Islet of Langerhans (tissue), 1 donor: ENCODE data around the gene SIAH3.

Experiments used
- FAIRE-seq: peaks from one replicate; lab custom pipeline; 2011; peaks lifted over from hg19 to GRCh38; lab: Jason Lieb, UNC

Gene SIAH3

DNA sequence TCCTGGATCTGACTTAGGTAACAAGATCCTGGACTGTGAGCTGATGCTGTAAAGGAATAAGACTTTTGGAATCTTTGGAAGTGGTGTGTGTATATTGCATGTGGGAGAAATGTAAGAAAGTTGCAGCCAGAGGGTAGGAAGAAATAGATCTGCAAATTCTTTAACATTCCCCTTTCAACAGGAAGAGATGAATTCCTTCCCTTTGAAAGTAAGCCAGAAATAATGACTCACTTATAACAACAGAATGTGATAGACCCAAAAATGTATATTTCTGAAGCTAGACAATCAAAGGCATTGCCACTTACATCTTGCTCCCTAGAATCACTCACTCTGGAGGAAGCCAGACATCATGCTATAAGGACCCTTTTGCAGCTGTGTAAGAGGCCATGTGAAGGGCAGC lies 9.8 kb upstream of the SIAH3 start:
- no peak for FAIRE-seq

DNA sequence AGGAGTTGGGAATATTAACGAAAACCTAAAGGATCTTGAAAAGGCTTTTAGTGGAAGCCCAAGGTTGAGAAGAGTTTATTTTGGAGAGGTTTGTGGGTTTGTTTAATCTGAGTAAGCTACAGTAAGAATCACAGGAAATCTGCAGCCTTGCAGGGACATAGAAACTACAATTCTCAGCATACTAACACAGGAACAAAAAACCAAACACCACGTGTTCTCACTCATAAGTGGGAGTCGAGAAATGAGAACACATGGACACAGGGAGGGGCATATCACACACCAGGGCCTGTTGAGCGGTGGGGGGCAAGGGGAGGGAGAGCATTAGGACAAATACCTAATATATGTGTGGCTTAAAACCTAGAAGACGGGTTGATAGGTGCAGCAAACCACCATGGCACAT lies 8.7 kb upstream of the SIAH3 start:
- FAIRE-seq, result no peak

DNA sequence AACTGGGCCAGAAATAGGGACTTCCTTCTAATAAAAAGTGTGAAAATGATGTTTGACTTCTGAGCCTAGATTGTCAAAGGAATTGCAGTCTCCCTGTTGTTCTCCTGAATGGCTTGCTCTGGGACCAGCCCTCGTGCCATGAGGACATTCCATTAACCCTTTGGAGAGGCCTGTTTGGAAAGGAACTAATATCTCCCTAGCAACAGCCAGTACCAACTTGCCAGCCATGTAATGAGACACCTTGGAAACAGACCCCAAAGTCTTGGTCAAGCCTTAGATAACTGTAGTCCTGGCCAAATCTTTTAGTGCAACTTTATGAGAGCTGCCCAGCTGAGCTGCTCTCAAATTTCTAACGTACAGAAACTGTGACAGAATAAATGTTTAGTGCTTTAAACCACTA lies 8.2 kb upstream of the SIAH3 start:
- no peak for FAIRE-seq

DNA sequence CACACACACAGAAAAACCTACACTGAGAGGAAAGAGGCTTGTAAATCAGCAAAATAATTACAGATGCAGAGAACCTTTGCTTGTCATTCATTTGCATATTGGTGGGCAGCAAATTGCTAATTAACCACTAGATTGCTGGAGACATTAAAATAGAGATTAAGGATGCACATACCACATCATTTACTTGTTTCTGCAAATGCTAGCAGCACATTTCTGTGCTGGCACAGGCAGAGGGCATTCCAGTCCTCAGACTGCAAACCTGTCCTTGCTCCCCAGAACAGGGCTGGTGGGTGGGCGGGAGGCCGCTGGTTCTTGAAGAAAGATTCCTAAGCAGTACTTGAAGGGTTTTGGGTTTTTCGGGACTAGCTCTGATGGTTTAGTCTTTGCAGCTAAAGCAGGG lies 941 bp upstream of the SIAH3 start:
- no peak for FAIRE-seq

DNA sequence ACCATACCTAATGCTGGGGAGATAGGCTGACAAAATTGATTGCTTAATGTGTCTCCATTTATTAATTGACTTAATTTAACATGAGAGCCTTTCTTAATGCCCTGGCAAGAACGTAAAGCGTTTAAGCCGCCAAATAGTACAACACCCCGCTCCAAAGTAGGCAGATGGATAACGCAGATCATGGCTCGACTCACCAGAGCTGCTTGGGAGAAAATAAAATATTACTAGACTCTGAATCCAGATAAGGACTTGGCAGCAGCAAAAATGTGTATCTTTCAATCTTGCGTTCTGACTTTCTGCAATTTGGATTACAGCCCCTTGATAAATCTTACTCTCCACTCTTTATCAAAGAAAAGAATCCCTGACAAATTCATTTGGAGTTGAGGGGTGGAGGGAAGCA lies 403 bp upstream of the SIAH3 start:
- FAIRE-seq, result no peak

DNA sequence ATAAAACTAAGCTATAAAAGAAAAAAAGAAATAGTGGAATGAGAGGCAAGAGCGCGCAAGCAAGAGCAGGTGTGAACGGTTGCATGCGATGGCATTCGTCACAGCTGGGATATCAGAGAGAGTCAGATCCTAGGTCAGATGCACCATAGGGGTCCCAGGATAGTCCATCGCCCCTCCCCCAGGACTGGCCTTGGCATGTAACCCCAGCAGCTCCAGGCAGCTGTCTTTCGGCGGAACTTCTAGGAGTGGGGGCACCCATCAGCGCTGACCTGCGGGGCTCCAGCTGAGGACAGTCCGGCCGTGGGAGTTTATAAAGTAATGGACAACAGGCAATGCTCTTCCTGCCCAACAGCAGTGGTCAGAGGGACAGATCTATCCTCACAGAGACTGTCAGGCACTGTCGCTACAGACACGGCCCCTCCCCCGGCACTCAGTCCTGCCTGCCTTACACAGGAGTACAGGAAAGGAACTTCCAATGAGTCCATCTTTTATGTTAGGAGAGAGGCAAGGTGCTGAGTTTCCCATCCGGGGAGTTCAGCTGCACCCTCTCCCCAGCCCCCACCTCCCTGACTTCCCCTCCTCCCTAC lies 1.4 kb downstream of the SIAH3 start:
- FAIRE-seq, result no peak

DNA sequence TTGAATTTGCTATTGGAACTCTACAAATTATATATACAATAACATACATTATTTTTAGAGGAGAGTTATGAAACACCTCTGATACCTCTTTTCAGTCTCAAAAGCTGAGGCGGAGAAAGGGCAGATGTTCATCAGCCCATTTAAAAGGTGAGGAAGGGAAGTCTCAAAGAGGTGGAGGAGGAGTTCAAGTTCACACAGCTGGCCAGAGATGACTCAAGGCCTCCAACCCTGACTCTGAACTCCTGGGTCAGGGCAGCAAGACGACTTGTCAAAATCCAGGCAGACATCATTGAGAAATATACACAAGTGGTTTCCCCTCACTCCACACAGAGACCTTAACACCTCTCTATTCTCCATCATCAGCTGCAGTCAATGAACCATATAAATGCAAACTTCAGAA lies 2.1 kb downstream of the SIAH3 start:
- no peak for FAIRE-seq

DNA sequence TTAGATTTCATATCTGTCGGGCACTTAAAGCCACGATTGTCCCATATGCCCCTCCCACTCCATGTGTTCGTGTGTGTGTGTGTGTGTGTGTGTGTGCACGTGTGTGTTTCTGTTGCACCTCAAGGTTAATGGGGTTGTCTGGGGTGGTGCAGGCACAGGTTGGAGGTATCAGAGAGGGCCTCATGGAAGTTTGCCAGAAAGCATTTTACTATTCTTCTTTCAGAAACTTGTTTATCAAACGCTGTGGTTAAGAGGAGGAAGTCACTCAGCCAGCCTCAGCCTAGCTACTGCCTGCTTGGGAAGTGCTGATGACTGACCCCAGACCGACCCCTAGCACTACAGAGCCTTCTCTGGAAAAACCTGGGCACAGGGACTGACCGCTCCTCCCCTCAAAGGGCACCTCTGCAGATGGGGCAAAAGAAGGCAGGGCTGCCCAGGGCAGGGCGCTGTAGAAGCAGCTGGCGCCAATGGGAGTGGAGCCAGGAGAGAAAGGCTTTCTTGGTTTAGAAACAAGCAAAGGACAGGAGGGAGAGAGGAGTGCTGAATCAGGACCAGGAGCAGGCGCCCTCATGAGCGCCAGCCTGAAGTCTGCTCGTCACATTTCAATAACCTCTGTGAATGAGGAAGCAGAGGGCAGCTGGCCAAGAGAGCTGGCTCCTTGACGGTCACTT lies 3.9 kb downstream of the SIAH3 start:
- no peak for FAIRE-seq

DNA sequence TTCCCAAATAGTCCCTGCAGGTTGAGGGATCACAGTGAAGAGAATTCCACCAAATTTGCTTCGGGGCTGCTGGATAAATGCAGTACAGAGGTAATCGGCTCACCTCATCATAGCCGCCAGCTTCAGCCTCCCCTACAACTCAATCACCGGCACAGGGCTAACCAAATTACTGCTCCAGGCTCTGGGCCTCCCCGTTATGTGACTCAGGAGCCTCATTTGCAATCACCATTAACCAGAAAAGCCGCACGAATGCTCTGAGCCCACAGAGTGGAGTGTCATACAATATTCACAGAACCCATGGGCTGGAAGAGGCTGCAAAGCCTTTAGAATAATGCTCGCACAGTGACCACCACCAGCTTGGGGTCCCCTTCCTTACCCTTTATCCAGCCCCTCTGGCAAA lies 4.9 kb downstream of the SIAH3 start:
- no peak for FAIRE-seq

DNA sequence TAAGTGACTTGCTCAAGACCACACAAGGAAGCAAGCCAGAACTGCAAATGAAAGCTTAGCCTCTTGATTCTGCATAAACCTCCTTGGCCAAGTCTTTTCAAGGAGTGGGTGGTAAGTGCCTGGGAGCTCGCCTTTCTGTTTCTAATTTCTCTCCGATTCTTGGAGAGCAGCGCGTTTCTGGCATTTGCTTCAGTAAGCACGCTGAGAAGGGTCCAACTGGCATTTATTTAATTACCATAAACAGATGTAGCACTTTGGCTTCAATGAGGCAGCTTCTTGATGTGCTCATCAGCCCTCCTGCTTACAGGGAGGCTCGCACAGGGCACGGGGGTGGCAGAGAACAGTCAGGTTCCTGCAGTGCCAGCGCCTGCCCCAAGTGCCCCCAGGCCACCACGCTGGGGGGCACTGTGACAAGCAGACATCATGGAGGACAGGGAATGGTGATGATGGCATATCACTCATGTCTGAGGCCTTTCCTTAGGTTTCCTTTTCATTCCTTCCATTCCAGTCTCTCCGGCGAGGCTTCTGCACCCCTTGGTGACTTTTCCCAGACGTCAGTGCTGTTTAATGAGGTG lies 13.3 kb downstream of the SIAH3 start:
- no peak for FAIRE-seq

DNA sequence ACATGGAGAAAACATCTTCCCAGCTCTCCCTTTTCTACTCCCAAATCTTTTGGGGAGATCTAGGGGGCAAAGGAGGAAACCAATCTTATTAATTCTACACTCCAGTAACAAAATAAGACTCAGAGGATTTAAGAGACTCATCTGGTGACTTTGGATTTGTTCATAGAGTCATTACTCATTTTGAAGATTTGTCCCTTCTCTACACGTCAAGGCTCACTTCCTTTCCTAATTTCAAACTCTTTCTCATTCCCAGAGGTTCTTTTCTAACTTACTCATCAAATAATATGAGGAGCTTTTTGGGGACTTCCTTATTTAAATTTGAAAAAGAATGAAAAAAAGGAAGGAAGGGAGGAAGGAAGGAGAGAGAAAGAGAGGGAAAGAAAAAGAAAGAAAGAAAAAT lies 14.4 kb downstream of the SIAH3 start:
- FAIRE-seq, result no peak

DNA sequence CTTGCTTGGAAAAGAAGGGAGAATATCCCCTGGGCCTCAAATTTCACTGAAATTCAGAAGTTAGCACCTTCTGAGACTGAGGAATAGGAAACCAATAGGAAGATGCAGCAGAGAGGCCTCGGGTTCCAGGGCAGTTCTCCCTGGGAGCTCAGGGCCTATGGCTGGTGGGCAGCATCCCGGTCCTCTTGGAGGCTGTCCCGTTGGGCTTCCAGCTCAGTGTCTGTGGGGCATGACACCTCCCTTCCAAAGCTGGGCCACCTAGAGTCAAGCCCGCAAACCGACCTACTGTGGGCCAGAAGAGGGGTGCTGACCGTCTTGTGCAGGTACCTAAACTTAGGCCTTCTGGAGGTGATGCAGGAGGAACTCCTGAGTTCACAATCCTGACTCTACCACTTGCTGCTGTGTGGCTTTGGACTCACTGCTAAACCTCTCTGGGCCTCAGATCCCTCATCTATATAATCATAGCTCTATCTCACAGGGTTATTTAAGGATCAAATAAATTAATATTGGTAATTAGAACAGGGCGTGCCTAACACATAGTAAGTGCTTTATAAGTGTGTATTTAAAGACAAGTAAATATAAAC lies 17.1 kb downstream of the SIAH3 start:
- FAIRE-seq, result no peak

DNA sequence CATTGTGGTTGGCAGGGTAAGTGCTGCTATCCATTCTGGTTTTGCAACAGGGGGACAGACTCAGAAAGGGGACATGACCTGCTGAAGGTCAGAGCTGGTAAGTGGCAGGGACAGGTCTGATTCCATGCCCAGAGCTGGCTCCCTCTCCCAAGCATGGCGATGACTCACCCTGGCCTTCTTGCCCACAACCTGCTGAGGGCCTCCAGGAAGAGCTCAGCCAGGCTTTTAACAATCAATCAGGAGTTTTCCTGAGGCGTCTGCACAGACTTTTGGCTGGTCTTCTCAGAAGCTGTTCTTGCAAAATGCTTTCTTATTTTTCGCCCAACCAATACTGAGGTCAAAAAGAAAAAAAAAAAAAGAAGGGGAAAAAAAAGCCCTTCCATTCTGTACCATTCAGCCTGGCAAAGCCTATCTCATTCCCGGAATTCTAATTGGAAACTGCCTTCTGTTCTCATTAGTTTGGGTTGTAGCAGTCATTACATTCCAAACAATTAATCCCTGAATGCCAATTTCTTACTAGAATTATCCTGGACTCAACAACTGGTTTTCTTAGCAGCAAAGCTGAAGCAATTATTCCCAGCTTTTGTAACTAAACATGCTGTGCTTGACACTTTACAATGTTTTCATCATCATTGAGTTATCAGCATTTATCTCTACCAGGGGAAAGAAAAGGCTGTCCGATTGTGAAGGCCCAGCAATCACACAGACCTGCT lies 17.7 kb downstream of the SIAH3 start:
- FAIRE-seq, result no peak

DNA sequence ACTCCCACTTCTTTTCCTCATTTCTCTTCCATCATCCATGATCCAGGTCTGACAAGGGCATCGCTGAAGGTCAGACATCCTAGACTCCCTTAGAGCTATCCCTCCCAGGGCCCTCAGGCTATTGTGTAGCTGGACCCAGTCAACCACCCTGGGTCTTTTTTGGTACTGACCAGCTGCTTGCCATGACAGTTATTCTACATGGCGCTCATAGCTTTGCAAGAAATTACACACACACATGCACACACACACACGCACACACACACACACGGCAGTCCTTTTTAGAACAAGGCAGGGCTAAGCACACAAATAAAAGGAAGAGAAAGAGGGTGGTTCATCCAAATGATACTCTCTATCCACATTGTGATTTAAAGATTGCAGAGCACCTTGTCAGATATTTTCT lies 18.3 kb downstream of the SIAH3 start:
- FAIRE-seq, result no peak

DNA sequence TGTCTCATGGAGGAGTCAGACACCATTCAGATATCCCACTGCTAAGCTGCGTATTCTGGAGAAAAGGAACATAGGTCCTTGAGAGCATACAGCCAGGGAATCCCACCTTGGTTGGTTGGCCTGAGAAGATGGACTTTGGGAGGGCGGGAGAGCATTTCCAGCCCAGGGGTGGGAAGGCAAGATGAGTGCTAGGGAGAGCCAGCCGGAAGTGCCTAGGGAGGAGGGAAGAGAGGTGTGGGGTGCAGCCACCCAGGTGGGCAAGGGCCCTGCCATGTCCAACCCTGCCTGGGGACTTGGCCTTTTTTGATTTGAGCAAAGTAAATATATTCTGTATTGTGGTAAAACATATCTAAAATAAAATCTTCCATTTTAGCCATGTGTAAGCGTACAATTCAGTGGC lies 19.7 kb downstream of the SIAH3 start:
- no peak for FAIRE-seq

DNA sequence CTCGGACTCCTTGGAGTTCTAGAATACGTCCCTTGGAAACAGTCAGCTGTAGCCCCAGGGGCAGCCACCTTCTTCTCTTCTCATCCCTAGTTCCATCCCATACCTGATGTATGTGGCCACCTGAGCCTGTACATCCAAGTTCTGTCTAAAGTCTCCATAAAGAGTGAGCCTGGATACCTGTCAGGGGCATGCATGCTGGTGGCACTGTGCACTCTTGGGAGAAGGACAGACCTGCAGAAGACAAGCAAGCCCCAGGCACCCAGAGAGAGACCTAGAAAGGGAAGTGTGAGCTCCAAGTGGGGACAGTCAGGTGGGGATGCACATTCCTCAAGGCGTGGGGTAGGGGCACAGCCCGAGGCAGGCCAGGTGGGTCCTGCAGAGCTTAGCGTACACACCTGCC lies 21.4 kb downstream of the SIAH3 start:
- FAIRE-seq, result no peak

DNA sequence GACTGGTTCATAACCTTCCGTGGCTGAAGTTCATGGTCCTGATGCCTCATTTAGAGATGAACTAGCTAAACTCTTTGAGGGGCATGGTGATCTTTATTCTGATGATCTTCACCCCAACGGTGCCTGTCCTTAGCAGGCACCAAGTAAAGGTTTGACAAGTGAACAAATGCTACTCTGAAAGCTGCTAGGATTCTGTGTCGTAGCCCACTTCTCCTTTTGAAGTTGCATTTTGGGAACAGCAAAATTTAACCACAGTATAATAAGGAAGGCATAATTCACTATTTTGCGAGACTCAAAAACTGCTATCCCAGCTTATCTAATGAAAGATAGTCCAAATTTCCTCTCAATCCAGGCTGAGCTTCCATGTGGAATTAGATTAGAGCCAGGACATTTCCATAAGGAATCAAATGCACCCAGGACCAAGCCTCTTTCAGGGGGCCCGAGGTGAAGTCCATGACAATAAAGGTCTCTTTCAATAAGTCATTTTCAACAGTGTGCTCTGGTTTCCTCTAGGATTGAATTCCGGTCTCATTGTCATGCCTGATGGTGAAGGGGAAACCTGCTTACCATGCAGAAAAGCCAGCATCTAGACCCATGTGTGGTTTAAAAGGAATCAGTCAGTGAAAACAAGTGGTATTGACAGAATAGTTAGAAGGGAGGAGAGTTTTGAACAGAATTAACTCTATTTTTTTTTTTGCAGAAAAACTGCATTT lies 23.1 kb downstream of the SIAH3 start:
- no peak for FAIRE-seq

DNA sequence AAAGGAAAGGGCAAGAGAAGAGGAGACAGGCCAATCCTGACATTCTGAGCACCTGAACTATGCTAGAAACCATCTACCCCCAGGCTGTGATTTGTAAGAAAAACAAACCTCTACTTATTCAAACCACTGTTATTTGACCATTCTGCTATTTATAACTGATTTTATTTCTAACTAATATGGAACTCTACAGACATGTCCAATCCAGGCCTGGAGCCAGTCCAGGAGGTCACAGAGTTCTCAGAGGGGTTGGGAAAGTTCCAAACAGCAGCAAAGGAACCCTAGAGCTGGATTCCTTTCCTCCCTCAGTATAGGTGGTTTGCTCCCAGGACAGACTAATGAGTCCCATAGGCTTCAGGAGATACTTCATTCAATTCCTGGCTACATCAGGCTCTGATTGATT lies 24.2 kb downstream of the SIAH3 start:
- no peak for FAIRE-seq

DNA sequence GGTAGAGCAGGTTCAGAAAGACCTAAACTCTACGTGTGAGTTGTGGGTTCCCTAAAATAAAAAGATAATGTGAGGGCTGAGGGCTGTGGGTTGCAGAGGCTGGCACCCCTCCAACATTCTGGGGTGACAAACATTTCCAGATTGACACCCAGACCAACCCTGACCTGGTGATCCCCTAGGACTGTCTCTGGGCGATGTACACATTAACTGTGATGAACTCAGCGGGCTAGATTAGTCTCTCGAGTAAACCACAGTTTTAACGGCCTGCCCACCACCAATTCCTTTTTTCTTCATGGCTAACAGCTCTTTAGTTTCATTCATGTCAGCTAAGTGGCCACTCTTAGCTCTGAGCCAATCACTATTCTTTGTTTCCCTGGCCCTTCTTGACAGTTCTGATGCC lies 24.8 kb downstream of the SIAH3 start:
- FAIRE-seq, result no peak

DNA sequence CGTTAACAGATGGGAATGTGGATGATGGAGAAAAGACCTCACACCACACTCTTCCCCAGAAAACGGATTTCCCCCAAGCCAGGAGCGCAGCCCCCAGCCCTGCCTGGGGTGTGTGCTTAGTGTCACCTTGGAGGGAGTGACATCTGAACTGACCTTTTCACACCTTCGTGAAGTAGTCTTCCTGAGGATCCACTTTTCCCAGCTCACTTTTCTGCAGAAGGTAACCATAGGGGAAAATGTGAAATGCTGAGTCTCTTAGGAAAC lies 26.2 kb downstream of the SIAH3 start:
- no peak for FAIRE-seq

DNA sequence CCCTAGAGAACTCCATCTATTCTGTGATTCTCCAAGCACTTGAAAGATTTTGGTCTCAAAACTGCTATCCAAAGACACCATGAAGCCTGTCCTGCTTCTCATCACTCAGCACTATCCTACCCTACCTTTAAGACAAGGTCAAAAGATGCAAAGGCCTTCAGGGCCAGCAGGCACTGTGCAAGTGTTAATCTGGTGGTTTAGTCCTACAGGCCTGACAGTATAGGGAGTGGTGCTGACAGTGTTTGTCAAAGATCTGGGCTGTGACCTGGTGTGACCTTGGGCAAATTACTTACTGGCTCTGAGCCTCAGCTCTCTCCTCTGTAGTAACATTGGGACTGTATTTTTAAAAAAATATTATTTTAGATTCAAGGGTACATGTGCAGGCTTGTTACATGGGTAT lies 28.0 kb downstream of the SIAH3 start:
- FAIRE-seq, result no peak

DNA sequence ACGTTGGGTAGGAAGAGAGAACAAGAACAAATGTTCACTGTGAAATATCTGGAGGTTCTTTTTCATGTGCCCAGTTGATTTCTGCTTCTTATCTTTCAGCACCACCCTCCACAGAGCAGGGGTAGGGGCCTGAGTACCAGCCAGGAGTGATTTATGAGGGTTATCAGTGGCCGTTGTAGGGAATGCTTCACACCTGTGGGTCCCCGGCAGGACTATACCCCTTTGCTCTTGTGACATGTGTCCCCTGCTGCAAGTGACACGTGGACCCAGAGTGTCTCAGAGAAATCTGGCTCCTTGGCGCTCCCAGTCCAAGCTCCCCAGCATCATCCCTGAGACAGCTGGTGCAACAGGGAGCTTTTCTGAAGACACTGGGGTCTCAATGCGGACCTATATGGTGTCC lies 29.7 kb downstream of the SIAH3 start:
- no peak for FAIRE-seq
